Upper lobe of right lung (tissue), 1 donor: Measurements from ENCODE around the gene NDUFV1. TPM values are rescaled to one million over a fixed set of nuclear protein-coding genes. Genes with fewer than 3 reads are reported as not detected.
A peak's percentile ranks its signal among the peaks of the same experiment; 100 is the strongest.
"Not testable (repeated sequence)": the region's sequence is repeated elsewhere in the genome, so short reads cannot be mapped to it uniquely, and the experiment has no call there.

Source experiments
- ATAC-seq: fragments of 200-7000 bp; cut with Tn5 transposase; one replicate; pipeline ENCODE4 v1.9.1; 2020; ENCODE audit warnings: mild to moderate bottlenecking, moderate library complexity
- DNase-seq: peaks from one replicate; pipeline ENCODE4 v3.0.0-alpha.2; 2020
- H3K27ac ChIP-seq: fragments of 200-600 bp; one replicate; pipeline ENCODE4 v1.8.0; 2022
- H3K27me3 ChIP-seq: fragments of 200-600 bp; one replicate; pipeline ENCODE4 v1.8.0; 2022; ENCODE audit warnings: mild to moderate bottlenecking
- H3K36me3 ChIP-seq: fragments of 200-600 bp; one replicate; pipeline ENCODE4 v1.8.0; 2022
- H3K4me1 ChIP-seq: fragments of 200-600 bp; one replicate; pipeline ENCODE4 v1.8.0; 2022
- H3K4me3 ChIP-seq: fragments of 200-600 bp; one replicate; pipeline ENCODE4 v1.8.0; 2022; ENCODE audit warnings: mild to moderate bottlenecking
- H3K9me3 ChIP-seq: fragments of 200-600 bp; one replicate; pipeline ENCODE4 v1.8.0; 2022
- intact Hi-C: fragments of 100-400 bp; cut with DNase I; formaldehyde crosslinking; loops from one replicate; pipeline ENCODE4 v1.11.0; 2022
- total RNA-seq: library from RNA; stranded (reverse); fragmentation: NEBNext Ultra II Directional; extraction: Animal tissue kit (Norgen Biotek cat#: 25700); gene quantifications from one replicate; pipeline ENCODE4 v1.2.1, GENCODE V29; 2021
- TF ChIP-seq, protein P1 (sequence below): fragments of 200-600 bp; IDR thresholded peaks from one replicate; pipeline ENCODE4 v1.8.0; 2022; ENCODE audit warnings: antibody characterized with exemption
- donor health status: DM: no; HTN: yes; CAD: no; lungs with severe emphysema.

Gene NDUFV1
- total RNA-seq, 1 donor from 2014 or later = 141 TPM

DNA sequence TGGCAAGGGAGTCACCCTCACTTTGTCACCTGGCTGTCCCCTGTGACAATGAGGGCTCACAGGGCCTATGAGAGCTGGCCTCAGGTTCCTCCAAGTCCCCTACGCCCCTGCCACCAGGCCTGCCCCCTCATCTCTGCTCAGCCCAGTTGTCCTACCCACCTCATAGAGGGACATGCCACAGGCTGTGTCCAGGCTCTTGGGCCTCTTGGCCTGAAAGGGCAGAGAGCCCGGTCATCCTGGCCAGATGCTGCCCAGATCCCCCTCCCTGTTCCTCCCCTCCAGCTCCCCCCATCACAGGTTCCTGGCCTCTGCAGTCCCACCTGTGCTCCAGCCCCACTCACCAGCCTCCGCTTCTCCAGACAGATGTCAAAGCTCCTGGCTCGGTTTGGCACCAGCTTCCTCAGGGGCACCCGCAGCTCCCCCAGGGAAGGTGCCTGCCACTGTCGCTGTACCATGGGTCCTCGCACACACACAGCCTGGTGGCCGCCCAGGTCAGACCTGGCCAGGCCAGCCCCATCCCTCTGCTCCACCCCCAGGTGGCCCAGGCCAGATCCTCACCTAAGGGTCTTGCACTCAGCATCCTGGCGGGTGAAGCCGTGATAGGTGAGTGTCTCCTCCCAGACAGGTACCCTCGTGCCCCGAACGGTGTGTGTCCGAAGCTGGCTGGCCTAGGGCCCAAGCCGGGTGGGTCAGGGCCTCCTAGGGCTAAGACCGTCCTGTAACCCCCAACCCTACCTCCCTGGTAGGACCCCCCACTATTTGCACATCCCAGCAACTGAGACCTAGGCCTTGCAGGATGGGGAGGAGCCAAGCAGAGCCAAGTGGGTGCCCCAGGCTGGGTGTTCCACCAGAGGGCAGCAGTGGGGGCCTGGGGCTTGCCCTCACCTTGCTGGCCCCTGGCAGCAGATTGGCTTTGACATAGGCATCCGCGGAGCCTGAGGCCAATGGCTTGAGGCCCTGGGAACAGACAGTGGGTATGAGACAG lies 8.3 kb downstream of the NDUFV1 start:
- H3K4me3 ChIP-seq = peak overlapping the region; percentile 42
- intact Hi-C loops = no loop called here

DNA sequence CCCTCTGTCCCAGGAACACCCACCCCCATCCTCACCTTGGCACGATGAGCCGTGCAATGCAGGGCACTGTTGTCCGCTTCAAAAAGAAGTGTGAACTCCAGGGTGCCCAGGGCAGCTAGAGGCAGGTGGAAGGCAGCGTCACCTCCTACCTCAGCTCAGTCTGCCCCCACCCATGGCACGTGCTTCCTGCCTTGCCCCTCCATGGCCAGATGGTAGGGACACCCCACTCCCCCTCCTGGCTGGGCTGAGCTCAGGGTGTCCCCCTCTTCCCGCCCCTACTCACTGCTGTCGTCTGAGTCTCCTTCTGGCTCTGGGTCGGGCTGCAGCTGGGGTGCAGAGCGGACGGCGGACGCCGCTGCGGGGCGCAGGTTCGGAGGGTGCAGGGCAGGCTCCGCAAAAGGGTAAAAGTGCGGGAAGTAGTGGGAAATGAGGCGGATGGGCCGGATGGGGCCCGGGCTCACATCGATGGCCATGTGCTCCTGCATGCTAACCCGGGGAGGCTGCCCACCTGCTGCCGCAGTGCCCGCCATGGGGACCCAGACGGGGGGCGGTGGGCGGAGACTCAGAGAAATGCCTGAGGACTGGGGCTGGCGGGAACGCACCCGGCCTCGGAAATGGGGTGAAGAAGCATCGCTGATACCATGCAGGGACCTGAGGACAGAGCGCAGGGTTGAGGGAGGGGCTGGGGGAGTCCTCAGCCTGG lies 9.1 kb downstream of the NDUFV1 start:
- H3K9me3 ChIP-seq = no peaks in the 10 kb centered on the region
- intact Hi-C loops = no loop called here
- no peak overlapping the region for H3K4me3 ChIP-seq
- no peak overlapping the region for H3K27ac ChIP-seq
- H3K27me3 ChIP-seq = no peaks in the 10 kb centered on the region
- no peak for DNase-seq
- TF ChIP-seq, protein P1, sequence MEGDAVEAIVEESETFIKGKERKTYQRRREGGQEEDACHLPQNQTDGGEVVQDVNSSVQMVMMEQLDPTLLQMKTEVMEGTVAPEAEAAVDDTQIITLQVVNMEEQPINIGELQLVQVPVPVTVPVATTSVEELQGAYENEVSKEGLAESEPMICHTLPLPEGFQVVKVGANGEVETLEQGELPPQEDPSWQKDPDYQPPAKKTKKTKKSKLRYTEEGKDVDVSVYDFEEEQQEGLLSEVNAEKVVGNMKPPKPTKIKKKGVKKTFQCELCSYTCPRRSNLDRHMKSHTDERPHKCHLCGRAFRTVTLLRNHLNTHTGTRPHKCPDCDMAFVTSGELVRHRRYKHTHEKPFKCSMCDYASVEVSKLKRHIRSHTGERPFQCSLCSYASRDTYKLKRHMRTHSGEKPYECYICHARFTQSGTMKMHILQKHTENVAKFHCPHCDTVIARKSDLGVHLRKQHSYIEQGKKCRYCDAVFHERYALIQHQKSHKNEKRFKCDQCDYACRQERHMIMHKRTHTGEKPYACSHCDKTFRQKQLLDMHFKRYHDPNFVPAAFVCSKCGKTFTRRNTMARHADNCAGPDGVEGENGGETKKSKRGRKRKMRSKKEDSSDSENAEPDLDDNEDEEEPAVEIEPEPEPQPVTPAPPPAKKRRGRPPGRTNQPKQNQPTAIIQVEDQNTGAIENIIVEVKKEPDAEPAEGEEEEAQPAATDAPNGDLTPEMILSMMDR = no peak
- ATAC-seq = no peak
- peaks cover 18% of the 10 kb centered on the region for H3K36me3 ChIP-seq
- peaks cover 13% of the 10 kb centered on the region for H3K4me1 ChIP-seq

More for the DNA sequence above, 8.3 kb downstream of the NDUFV1 start:
- no peaks in the 10 kb centered on the region for H3K27me3 ChIP-seq
- ATAC-seq (peak; percentile 70), DNase-seq (peak; percentile 78)
- peaks cover 13% of the 10 kb centered on the region for H3K4me1 ChIP-seq
- no peaks in the 10 kb centered on the region for H3K9me3 ChIP-seq
- peak overlapping the region; percentile 84 for H3K27ac ChIP-seq
- TF ChIP-seq, protein P1 = peak; percentile 47
- H3K36me3 ChIP-seq = peaks cover 27% of the 10 kb centered on the region

DNA sequence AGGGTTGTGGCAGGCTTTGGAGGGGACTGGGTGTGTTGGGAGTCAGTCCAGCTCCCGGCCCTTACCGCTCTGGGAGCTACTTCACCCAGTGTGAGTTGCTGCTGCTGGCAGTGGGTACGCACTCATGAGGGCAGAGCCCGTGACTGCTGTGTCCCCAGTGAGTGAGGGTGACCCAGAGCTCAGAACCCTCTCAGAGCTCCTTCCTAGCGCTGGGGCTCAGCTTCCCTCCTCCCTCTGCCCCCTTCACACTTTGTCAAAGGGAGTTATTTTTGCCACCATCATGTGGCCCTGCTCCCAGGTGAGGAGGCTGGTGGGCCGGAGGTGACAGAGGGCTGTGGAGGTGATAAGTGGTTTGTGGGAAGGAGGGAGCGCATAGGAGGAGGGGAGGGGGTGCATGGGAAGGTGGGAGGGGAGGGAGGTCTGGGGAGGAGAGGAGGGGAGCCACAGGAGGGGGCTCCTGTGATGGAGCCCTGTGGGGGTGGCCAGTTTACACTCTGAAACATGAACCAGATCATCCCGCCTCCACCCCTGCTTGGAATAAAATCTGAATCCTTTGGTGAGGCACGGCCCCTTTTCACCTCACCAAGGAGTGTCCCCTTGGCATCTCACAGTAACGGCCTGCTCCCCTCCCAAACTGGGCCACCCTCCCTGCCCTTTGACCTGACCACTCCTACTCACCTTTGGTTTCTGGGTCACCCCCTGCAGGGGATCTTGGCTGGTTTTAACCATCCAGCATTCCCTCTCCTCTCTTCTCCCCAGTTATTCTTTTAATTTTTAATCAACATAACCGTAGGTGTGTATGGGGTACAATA lies 9.9 kb downstream of the NDUFV1 start:
- peak; percentile 3 for ATAC-seq
- TF ChIP-seq, protein P1 = no peak
- no peak overlapping the region for H3K27ac ChIP-seq
- intact Hi-C loops = no loop called here
- H3K4me3 ChIP-seq = no peak overlapping the region
- no peak for DNase-seq
- no peaks in the 10 kb centered on the region for H3K9me3 ChIP-seq
- H3K27me3 ChIP-seq = no peaks in the 10 kb centered on the region
- H3K4me1 ChIP-seq = peaks cover 13% of the 10 kb centered on the region
- peaks cover 10% of the 10 kb centered on the region for H3K36me3 ChIP-seq

DNA sequence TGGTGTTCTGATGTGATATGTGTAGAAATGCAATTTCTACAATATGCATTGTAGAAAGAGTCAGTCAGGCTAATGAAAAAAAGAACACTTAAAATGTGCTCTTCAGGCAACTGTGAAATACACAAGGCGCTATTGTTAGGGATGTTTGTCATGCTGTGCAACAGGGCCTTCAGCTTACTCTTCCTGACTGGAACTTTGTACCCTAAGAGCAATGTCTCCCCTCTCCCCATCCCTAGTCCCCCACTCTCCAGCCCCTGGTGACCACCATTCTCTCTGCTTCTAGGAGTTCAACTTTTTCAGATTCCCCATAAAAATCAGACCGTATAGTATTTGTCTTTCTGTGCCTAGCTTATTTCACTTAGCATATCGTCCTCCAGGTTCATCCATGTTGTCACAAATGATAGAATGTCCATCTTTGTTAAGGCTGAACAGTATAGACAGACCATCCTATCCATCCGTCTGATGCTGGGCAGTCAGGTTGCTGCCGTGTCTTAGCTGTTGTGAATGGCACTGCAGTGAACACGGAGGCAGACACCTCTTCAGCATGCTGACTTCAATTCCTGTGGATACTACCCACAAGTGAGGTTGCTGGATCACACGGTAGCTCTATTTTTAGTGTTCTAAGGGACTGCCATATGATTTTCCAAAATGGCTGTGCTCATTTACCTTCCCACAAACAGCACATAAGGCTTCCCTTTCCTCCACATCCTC lies 10.7 kb downstream of the NDUFV1 start:
- Histone ChIP-seq H3K4me3 (no peak overlapping the region), H3K36me3 (peaks cover 6% of the 10 kb centered on the region), H3K9me3 (no peaks in the 10 kb centered on the region), H3K4me1 (peaks cover 13% of the 10 kb centered on the region), H3K27me3 (no peaks in the 10 kb centered on the region), H3K27ac (no peak overlapping the region)
- no peak for DNase-seq
- TF ChIP-seq, protein P1 = no peak
- intact Hi-C loops = no loop called here
- ATAC-seq = no peak

DNA sequence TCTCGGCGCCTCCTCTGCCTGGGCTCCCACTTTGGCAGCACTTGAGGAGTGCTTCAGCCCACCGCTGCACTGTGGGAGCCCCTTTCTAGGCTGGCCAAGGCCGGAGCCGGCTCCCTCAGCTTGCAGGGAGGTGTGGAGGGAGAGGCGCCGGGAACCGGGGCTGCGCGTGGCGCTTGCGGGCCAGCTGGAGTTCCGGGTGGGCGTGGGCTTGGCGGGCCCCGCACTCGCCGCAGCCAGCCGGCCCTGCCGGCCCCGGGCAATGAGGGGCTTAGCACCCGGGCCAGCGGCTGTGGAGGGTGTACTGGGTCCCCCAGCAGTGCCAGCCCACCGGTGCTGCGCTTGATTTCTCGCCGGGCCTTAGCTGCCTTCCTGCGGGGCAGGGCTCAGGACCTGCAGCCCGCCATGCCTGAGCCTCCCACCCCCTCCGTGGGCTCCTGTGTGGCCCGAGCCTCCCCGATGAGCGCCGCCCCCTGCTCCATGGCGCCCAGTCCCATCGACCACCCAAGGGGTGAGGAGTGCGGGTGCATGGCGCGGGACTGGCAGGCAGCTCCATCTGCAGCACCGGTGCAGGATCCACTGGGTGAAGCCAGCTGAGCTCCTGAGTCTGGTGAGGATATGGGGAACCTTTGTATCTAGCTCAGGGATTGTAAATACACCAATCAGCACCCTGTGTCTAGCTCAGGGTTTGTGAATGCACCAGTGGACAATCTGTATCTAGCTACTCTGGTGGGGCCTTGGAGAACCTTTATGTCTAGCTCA lies 12.3 kb downstream of the NDUFV1 start:
- H3K4me1 ChIP-seq, DNase-seq, intact Hi-C loops, H3K27me3 ChIP-seq, H3K27ac ChIP-seq, H3K4me3 ChIP-seq, H3K36me3 ChIP-seq, ATAC-seq, H3K9me3 ChIP-seq: not testable (repeated sequence)

DNA sequence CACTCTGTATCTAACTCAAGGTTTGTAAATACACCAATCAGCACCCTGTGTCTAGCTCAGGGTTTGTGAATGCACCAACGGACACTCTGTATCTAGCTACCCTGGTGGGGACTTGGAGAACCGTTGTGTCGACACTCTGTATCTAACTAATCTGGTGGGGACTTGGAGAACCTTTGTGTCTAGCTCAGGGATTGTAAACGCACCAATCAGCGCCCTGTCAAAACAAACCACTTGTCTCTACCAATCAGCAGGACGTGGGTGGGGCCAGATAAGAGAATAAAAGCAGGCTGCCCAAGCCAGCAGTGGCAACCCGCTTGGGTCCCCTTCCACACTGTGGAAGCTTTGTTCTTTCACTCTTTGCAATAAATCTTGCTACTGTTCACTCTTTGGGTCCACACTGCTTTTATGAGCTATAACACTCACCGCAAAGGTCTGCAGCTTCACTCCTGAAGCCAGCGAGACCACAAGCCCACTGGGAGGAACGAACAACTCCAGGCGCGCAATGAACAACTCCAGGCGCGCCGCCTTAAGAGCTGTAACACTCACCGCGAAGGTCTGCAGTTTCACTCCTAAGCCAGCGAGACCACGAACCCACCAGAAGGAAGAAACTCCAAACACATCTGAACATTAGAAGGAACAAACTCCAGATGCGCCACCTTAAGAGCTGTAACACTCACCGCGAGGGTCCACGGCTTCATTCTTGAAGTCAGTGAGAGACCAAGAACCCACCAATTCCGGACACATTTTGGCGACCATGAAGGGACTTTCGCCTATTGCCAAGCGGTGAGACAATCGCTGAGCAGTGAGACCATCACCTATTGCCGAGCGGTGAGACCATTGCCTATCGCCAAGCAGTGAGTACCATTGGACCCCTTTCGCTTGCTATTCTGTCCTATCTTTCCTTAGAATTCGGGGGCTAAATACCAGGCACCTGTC lies 13.2 kb downstream of the NDUFV1 start:
- H3K4me3 ChIP-seq, H3K27ac ChIP-seq, intact Hi-C loops, H3K4me1 ChIP-seq, ATAC-seq, H3K9me3 ChIP-seq, H3K27me3 ChIP-seq, H3K36me3 ChIP-seq, DNase-seq: not testable (repeated sequence)

DNA sequence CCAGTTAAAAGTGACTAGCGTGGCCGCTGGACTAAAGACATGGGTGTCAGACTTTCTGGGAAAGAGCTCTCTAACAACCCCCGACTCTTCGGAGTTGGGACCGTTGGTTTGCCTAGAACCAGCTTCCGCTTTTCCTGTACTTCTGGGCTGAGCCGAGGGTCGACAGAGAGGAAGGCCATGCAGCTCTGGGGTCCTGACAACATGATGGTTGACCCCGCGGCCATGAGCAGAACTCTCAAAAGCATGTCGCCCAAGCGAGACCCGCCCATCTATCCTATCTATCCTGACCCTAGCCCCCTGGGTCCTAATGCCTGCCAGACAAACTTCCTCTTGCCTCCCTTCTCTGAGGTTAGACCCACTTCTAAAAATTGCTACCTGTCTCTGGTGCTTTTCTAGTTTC lies 13.9 kb downstream of the NDUFV1 start:
- H3K27ac ChIP-seq, DNase-seq, ATAC-seq, intact Hi-C loops, H3K4me1 ChIP-seq, H3K4me3 ChIP-seq, H3K27me3 ChIP-seq, H3K36me3 ChIP-seq, H3K9me3 ChIP-seq: not testable (repeated sequence)
